K562 (cell line): ENCODE data around the gene ZNHIT2. TPM values are rescaled to one million over a fixed set of nuclear protein-coding genes. Genes with fewer than 3 reads are reported as not detected.
A peak's percentile ranks its signal among the peaks of the same experiment; 100 is the strongest.

Source experiments
- ATAC-seq: fragments of 200-7000 bp; cut with Tn5 transposase; 3 replicates; pipeline ENCODE4 v1.9.1; 2020; ENCODE audit warnings: moderate library complexity
- BruUV-seq: library from RNA; stranded (reverse); fragments of 400-500 nt; replicated peaks from 2 replicates; lab custom pipeline; 2021; lab: Mats Ljungman, UMichigan
- CTCF ChIA-PET: fragments of 300-600 bp; formaldehyde crosslinking; extraction: SDS; loops from one replicate; lab custom pipeline; 2021; ENCODE audit warnings: low intra/inter-chr PET ratio; lab: Yijun Ruan, JAX
- POLR2A ChIA-PET: fragments of 300-600, 350-650 bp; sonication (Branson Sonifier 250); formaldehyde crosslinking; extraction: SDS; loops from one replicate; lab custom pipeline; 2021; ENCODE audit warnings: antibody characterized with exemption, inconsistent platforms; lab: Yijun Ruan, JAX
- DNase-seq, 4 experiments: peaks; one replicate each; pipeline versions ENCODE4 v3.0.0 to v3.0.0-alpha.2; 2011 to 2018; ENCODE audit warnings: low spot score in 3 of 4, mixed read lengths in 3 of 4; ENCODE audit errors: extremely low read depth in 1 of 4
- FAIRE-seq: peaks from 2 replicates; lab custom pipeline; 2011; peaks lifted over from hg19 to GRCh38; lab: Jason Lieb, UNC
- H2AFZ ChIP-seq: 2 replicates; pipeline ENCODE4 v1.6.0; 2011; ENCODE audit warnings: low read depth, low read length, control low read depth, inconsistent platforms
- H3K27ac ChIP-seq: fragments of 200-600 bp; 3 replicates; pipeline ENCODE4 v1.8.0; 2011; ENCODE audit warnings: low read depth, mild to moderate bottlenecking, control low read depth, inconsistent platforms, low read length, moderate library complexity, mixed read lengths; ENCODE audit errors: extremely low read depth
- H3K27me3 ChIP-seq, 2 experiments: fragments of 300-600 bp in 1 of 2; 2 replicates in 1 of 2; 3 replicates in 1 of 2; pipeline versions ENCODE4 v1.6.0 to v1.8.0; 2011; ENCODE audit warnings: inconsistent platforms in 2 of 2, low read length in 2 of 2, mild to moderate bottlenecking in 1 of 2, mixed read lengths in 1 of 2, moderate library complexity in 1 of 2; ENCODE audit not compliant: control insufficient read depth in 2 of 2, insufficient read depth in 2 of 2
- H3K36me3 ChIP-seq: fragments of 300-600 bp; 3 replicates; pipeline ENCODE4 v1.8.0; 2011; ENCODE audit warnings: mild to moderate bottlenecking, low read length, inconsistent platforms; ENCODE audit not compliant: control insufficient read depth, insufficient read depth
- H3K4me1 ChIP-seq, 2 experiments: fragments of 200-600 bp in 1 of 2; replicated peaks in 1 of 2; 2 replicates in 1 of 2; 3 replicates in 1 of 2; pipeline versions ENCODE4 v1.5.1 to v1.8.0; 2011; ENCODE audit warnings: inconsistent platforms in 2 of 2, low read length in 2 of 2, mild to moderate bottlenecking in 1 of 2, mixed read lengths in 1 of 2, moderate library complexity in 1 of 2; ENCODE audit not compliant: control insufficient read depth in 2 of 2, insufficient read depth in 2 of 2
- H3K4me2 ChIP-seq: 2 replicates; pipeline ENCODE4 v1.6.1; 2011; ENCODE audit warnings: low read length, control low read depth, inconsistent platforms, mixed read lengths; ENCODE audit not compliant: insufficient read depth
- H3K4me3 ChIP-seq: fragments of 200-600 bp; sonication (generic), shearing (Covaris generic); 2 replicates; pipeline ENCODE4 v1.5.1; 2016; ENCODE audit warnings: control low read depth, inconsistent platforms
- H3K79me2 ChIP-seq: fragments of 200-600 bp; 3 replicates; pipeline ENCODE4 v1.8.0; 2011; ENCODE audit warnings: low read length, inconsistent platforms; ENCODE audit not compliant: control insufficient read depth, insufficient read depth
- H3K9ac ChIP-seq, 2 experiments: 2 replicates each; pipeline versions ENCODE4 v1.6.0 to v1.6.1; 2011; ENCODE audit warnings: low read depth in 2 of 2, low read length in 2 of 2, control low read depth in 1 of 2, inconsistent platforms in 1 of 2, mild to moderate bottlenecking in 1 of 2, mixed read lengths in 1 of 2; ENCODE audit not compliant: insufficient read depth in 1 of 2
- H3K9me1 ChIP-seq: one replicate; pipeline ENCODE4 v1.6.0; 2011; ENCODE audit warnings: inconsistent platforms, mild to moderate bottlenecking, low read length, moderate library complexity; ENCODE audit not compliant: control insufficient read depth, insufficient read depth
- H3K9me3 ChIP-seq: replicated peaks from 2 replicates; pipeline ENCODE4 v1.5.1; 2011; ENCODE audit warnings: low read depth, low read length, inconsistent platforms; ENCODE audit not compliant: control insufficient read depth, insufficient read depth
- H4K20me1 ChIP-seq: replicated peaks from 2 replicates; pipeline ENCODE4 v1.6.1; 2011; ENCODE audit warnings: low read length, inconsistent platforms, mixed read lengths; ENCODE audit not compliant: control insufficient read depth, insufficient read depth
- CBX1 ChIP-seq: sonication (generic); IDR thresholded peaks from 2 replicates; pipeline ENCODE4 v1.6.1; 2016; ENCODE audit warnings: antibody characterized with exemption, low read depth, mild to moderate bottlenecking
- GABPA ChIP-seq: fragments of 200-800 bp; sonication (Bioruptor generic); conservative IDR thresholded peaks from 2 replicates; pipeline ENCODE4 v1.6.1; 2016; ENCODE audit warnings: low read depth, missing genetic modification characterization, missing compliant biosample characterization
- GATAD2A ChIP-seq: fragments of 450-650 bp; IDR thresholded peaks from 2 replicates; pipeline ENCODE4 v1.6.1; 2017
- SPI1 ChIP-seq: IDR thresholded peaks from 2 replicates; pipeline ENCODE4 v1.6.1; 2011; ENCODE audit warnings: low read depth, low read length, control low read depth, borderline replicate concordance
- SRF ChIP-seq, 2 experiments: fragments of 250-450, 450-650 bp in 1 of 2; sonication (Bioruptor Pico) in 1 of 2; sonication (generic) in 1 of 2; formaldehyde crosslinking; IDR thresholded peaks; 2 replicates each; pipeline versions ENCODE4 v1.5.0 to v1.5.1; 2020 to 2022; ENCODE audit warnings: mild to moderate bottlenecking in 1 of 2, missing genetic modification reagents in 1 of 2
- ZBTB1 ChIP-seq: sonication (generic); formaldehyde crosslinking; IDR thresholded peaks from 2 replicates; pipeline ENCODE4 v1.8.1; 2023; ENCODE audit warnings: missing genetic modification reagents, low read depth, mild to moderate bottlenecking, borderline replicate concordance
- WGBS: fragments of 100-300 bp; shearing (Covaris generic); methylation state at CpG from one replicate; pipeline ENCODE4 v1.1.6; 2016; ENCODE audit warnings: low coverage, mixed read lengths; ENCODE audit not compliant: insufficient coverage; ENCODE audit errors: missing lambda C conversion rate; 5-methylcytosine and 5-hydroxymethylcytosine counted together
- in situ Hi-C: fragments of 300-500 bp; cut with MboI; formaldehyde crosslinking; loops from 4 replicates; pipeline ENCODE4 v1.15.0; 2018; ENCODE audit warnings: inconsistent platforms, mixed read lengths
- intact Hi-C: fragments of 100-400 bp; cut with micrococcal nuclease; formaldehyde crosslinking; loops from 2 replicates; pipeline ENCODE4 v1.14.2; 2022
- polyA plus RNA-seq, 8 experiments: library from polyadenylated mRNA; depleted of rRNA in 4 of 8; stranded (reverse) in 5 of 8; unstranded in 3 of 8; fragments of >200 nt; fragmentation: Nextera tagmentation in 2 of 8; fragmentation: Illumina TruSeq in 1 of 8; extraction: Ambion mirVana in 2 of 8; extraction: Trizol in 1 of 8; gene quantifications; 2 replicates each; pipeline versions ENCODE4 v1.2.1 to v1.2.3, GENCODE V29; 2011 to 2014; ENCODE audit warnings: inconsistent platforms in 1 of 8, missing spikeins in 1 of 8
- total RNA-seq, 7 experiments: library from RNA; depleted of rRNA in 6 of 7; stranded (reverse); fragments of >200 nt in 6 of 7; fragmentation: Illumina TruSeq in 2 of 7; extraction: Trizol in 2 of 7; gene quantifications; 2 replicates each; pipeline versions ENCODE4 v1.2.1 to v1.2.3, GENCODE V29; 2011 to 2021; ENCODE audit warnings: low replicate concordance in 1 of 7
- TF ChIP-seq, protein P1 (sequence below): sonication (generic); formaldehyde crosslinking; IDR thresholded peaks from 2 replicates; pipeline ENCODE4 v1.8.1; 2023; ENCODE audit warnings: mild to moderate bottlenecking, missing genetic modification reagents, moderate library complexity

Gene ZNHIT2
- total and polyA plus RNA-seq, 9 of the 15 experiments (the other 6 are each of a cell fraction or from before 2014, with no cell fraction given): 0.08 to 39.0 (median 2.5) TPM

- TF ChIP-seq, protein P1, sequence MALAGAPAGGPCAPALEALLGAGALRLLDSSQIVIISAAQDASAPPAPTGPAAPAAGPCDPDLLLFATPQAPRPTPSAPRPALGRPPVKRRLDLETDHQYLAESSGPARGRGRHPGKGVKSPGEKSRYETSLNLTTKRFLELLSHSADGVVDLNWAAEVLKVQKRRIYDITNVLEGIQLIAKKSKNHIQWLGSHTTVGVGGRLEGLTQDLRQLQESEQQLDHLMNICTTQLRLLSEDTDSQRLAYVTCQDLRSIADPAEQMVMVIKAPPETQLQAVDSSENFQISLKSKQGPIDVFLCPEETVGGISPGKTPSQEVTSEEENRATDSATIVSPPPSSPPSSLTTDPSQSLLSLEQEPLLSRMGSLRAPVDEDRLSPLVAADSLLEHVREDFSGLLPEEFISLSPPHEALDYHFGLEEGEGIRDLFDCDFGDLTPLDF: no peak
- no peak for TF ChIP-seq GATAD2A
- no peak for TF ChIP-seq ZBTB1 (CRISPR knock-in tag)
- no peak for TF ChIP-seq CBX1
Measured at GRCh38 chr11:65086809-65087208, 30.7 kb downstream of the ZNHIT2 start (continued).

GRCh38 chr11:65085446-65085845 lies 32.1 kb downstream of the ZNHIT2 start:
- peaks cover 48% of the 10 kb centered on the region for H3K79me2 ChIP-seq
- no peaks in the 10 kb centered on the region; a peak in 1 of 5 replicates for H3K27me3 ChIP-seq
- ChIA-PET CTCF (no interaction called here), POLR2A (interaction anchor here (0.6 to 1.5 kb wide), 14 partner anchors 9 to 393 kb away, joined by 3 to 7 read pairs (median 4); partner anchors contain the start of genes TM7SF2 and ZNHIT2)
- BruUV-seq: no TSS peak
- H3K4me3 ChIP-seq: no peak overlapping the region; the same call in 1 of the 2 replicates
- 89% methylated on average over 4 of the region's 4 CpGs for WGBS
- no peak overlapping the region for H2AFZ ChIP-seq
- H3K9me1 ChIP-seq: no peaks in the 10 kb centered on the region
- ATAC-seq (no peak), FAIRE-seq (peak; percentile 65), DNase-seq (no peak)
- in situ Hi-C loops: no loop called here
- peak overlapping the region; percentile 98; the same call in 1 of the 2 replicates for H3K4me2 ChIP-seq
- H3K4me1 ChIP-seq: peaks cover 13 to 20% of the 10 kb centered on the region in 2 experiments
- H3K36me3 ChIP-seq: peaks cover 73% of the 10 kb centered on the region
- H3K9ac ChIP-seq: peak overlapping the region; percentile 96; a peak in 2 of 4 replicates
- no peaks in the 10 kb centered on the region for H3K9me3 ChIP-seq
- intact Hi-C loops: no loop called here
- no peaks in the 10 kb centered on the region; the same call in 1 of the 2 replicates for H4K20me1 ChIP-seq
- TF ChIP-seq SPI1: 0 out of 2 replicates have a peak, but pooled peaks have one; percentile 9
- no peak for TF ChIP-seq GABPA (tag)
- TF ChIP-seq SRF (CRISPR knock-in tag; IDR thresholded peaks at IDR 0.05): no peak
- 0 out of 3 replicates have a peak overlapping the region, but pooled peaks have one; percentile 90 for H3K27ac ChIP-seq
